Ishikawa (cell line): ENCODE results near the gene METAP2.

Experiments
- CEBPB ChIP-seq: IDR thresholded peaks from 2 replicates; pipeline ENCODE4 v1.6.1; 2012
- CREB1 ChIP-seq: IDR thresholded peaks from 2 replicates; pipeline ENCODE4 v1.6.1; 2012; ENCODE audit warnings: low read depth
- EGR1 ChIP-seq: IDR thresholded peaks from 2 replicates; pipeline ENCODE4 v1.6.1; 2012
- EP300 ChIP-seq: IDR thresholded peaks from 2 replicates; pipeline ENCODE4 v1.6.1; 2012; ENCODE audit warnings: borderline replicate concordance
- FOXM1 ChIP-seq: IDR thresholded peaks from 2 replicates; pipeline ENCODE4 v1.6.1; 2012; ENCODE audit warnings: low read depth, borderline replicate concordance
- MAX ChIP-seq: IDR thresholded peaks from 2 replicates; pipeline ENCODE4 v1.6.1; 2012
- NFIC ChIP-seq: IDR thresholded peaks from 2 replicates; pipeline ENCODE4 v1.6.1; 2012
- RAD21 ChIP-seq: IDR thresholded peaks from 2 replicates; pipeline ENCODE4 v1.6.1; 2012; ENCODE audit warnings: low read depth
- REST ChIP-seq: IDR thresholded peaks from 2 replicates; pipeline ENCODE4 v1.6.1; 2012; ENCODE audit warnings: low read depth, mild to moderate bottlenecking
- TAF1 ChIP-seq: IDR thresholded peaks from 2 replicates; pipeline ENCODE4 v1.6.1; 2012; ENCODE audit warnings: low read depth, mild to moderate bottlenecking
- TCF12 ChIP-seq: IDR thresholded peaks from 2 replicates; pipeline ENCODE4 v1.6.1; 2012; ENCODE audit warnings: low read depth
- TEAD4 ChIP-seq: IDR thresholded peaks from 2 replicates; pipeline ENCODE4 v1.6.1; 2012
- USF1 ChIP-seq: IDR thresholded peaks from 2 replicates; pipeline ENCODE4 v1.6.1; 2012
- YY1 ChIP-seq: IDR thresholded peaks from 2 replicates; pipeline ENCODE4 v1.6.1; 2012; ENCODE audit warnings: low read depth
- ZBTB7A ChIP-seq: IDR thresholded peaks from 2 replicates; pipeline ENCODE4 v1.6.1; 2012; ENCODE audit warnings: low read depth

The METAP2 gene

GRCh38 chr12:95533985-95534384 is 60.0 kb downstream of the METAP2 start:
- no peak for TF ChIP-seq TEAD4
- TF ChIP-seq RAD21: no peak
- no peak for TF ChIP-seq USF1
- no peak for TF ChIP-seq FOXM1
- TF ChIP-seq TAF1: no peak
- TF ChIP-seq NFIC: no peak
- no peak for TF ChIP-seq YY1
- no peak for TF ChIP-seq EGR1
- no peak for TF ChIP-seq TCF12
- no peak for TF ChIP-seq ZBTB7A
- no peak for TF ChIP-seq REST
- TF ChIP-seq MAX: no peak
- no peak for TF ChIP-seq CEBPB
- no peak for TF ChIP-seq EP300

- TF ChIP-seq YY1: no peak
- TF ChIP-seq CREB1: no peak
- no peak for TF ChIP-seq ZBTB7A
- no peak for TF ChIP-seq TAF1
- no peak for TF ChIP-seq NFIC
- no peak for TF ChIP-seq TCF12
Observed at GRCh38 chr12:95538006-95538405, 64.1 kb downstream of the METAP2 start.

GRCh38 chr12:95538656-95539055 is 64.7 kb downstream of the METAP2 start:
- TF ChIP-seq TEAD4 (no peak), REST (no peak), EGR1 (no peak), TAF1 (no peak), CREB1 (no peak), MAX (no peak), NFIC (no peak), ZBTB7A (no peak)

GRCh38 chr12:95541436-95541835 is 67.5 kb downstream of the METAP2 start:
- TF ChIP-seq FOXM1: no peak
- TF ChIP-seq TAF1: no peak
- TF ChIP-seq CREB1: no peak
- no peak for TF ChIP-seq REST
- no peak for TF ChIP-seq USF1
- no peak for TF ChIP-seq CEBPB
- TF ChIP-seq NFIC: no peak
- no peak for TF ChIP-seq EP300
- TF ChIP-seq ZBTB7A: no peak
- no peak for TF ChIP-seq TCF12
- no peak for TF ChIP-seq RAD21
- TF ChIP-seq MAX: no peak
- TF ChIP-seq EGR1: no peak
- TF ChIP-seq TEAD4: no peak
- TF ChIP-seq YY1: no peak

- TF ChIP-seq CREB1 (no peak), FOXM1 (no peak), TEAD4 (no peak), EP300 (no peak), CEBPB (no peak), REST (no peak), NFIC (no peak)
Observed at GRCh38 chr12:95543305-95543704, 69.4 kb downstream of the METAP2 start.
